H1 (cell line): Measurements from ENCODE around the gene UBE2E3.

ENCODE experiments used
- CEBPB ChIP-seq: IDR thresholded peaks from 2 replicates; pipeline ENCODE4 v1.6.1; 2012; ENCODE audit warnings: low read depth, low read length
- EP300 ChIP-seq, 2 experiments: IDR thresholded peaks; 1 replicate in 1 of 2; 2 replicates in 1 of 2; pipeline ENCODE4 v1.6.1; 2011 to 2012; ENCODE audit warnings: low read depth in 2 of 2, low read length in 2 of 2, mild to moderate bottlenecking in 2 of 2, borderline replicate concordance in 1 of 2, inconsistent platforms in 1 of 2, moderate library complexity in 1 of 2
- KDM5A ChIP-seq: fragments of 200-600 bp; IDR thresholded peaks from 2 replicates; pipeline ENCODE4 v1.7.1; 2012; ENCODE audit warnings: mild to moderate bottlenecking, low read length, inconsistent platforms, mixed read lengths
- TF ChIP-seq, protein P1 (sequence below), 3 experiments: IDR thresholded peaks; 1 replicate in 2 of 3; 2 replicates in 1 of 3; pipeline versions ENCODE4 v1.5.1 to v1.6.1; 2011; ENCODE audit warnings: low read length in 3 of 3, mild to moderate bottlenecking in 3 of 3, inconsistent platforms in 2 of 3, low read depth in 1 of 3, moderate library complexity in 1 of 3; ENCODE audit not compliant: insufficient read depth in 1 of 3; ENCODE audit errors: control extremely low read depth in 1 of 3

GRCh38 chr2:181021199-181021789 lies 40.9 kb downstream of the UBE2E3 start:
- TF ChIP-seq, protein P1, sequence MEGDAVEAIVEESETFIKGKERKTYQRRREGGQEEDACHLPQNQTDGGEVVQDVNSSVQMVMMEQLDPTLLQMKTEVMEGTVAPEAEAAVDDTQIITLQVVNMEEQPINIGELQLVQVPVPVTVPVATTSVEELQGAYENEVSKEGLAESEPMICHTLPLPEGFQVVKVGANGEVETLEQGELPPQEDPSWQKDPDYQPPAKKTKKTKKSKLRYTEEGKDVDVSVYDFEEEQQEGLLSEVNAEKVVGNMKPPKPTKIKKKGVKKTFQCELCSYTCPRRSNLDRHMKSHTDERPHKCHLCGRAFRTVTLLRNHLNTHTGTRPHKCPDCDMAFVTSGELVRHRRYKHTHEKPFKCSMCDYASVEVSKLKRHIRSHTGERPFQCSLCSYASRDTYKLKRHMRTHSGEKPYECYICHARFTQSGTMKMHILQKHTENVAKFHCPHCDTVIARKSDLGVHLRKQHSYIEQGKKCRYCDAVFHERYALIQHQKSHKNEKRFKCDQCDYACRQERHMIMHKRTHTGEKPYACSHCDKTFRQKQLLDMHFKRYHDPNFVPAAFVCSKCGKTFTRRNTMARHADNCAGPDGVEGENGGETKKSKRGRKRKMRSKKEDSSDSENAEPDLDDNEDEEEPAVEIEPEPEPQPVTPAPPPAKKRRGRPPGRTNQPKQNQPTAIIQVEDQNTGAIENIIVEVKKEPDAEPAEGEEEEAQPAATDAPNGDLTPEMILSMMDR (IDR thresholded peaks at IDR 0.05; ENCODE audit: control extremely low read depth in 1 of 3, insufficient read depth in 1 of 3, low read depth in 1 of 3, low read length in 3 of 3), result no peak
- no peak for TF ChIP-seq CEBPB
- no peak for TF ChIP-seq EP300 (IDR thresholded peaks at IDR 0.05; ENCODE audit: borderline replicate concordance in 1 of 2, low read depth in 2 of 2, low read length in 2 of 2)
- TF ChIP-seq KDM5A, result no peak
